OCI-LY3 (cell line): ENCODE data around the gene LTA.

Source experiments
- CTCF ChIP-seq: fragments of 200-600, 300-600 bp; sonication (generic); IDR thresholded peaks from 2 replicates; pipeline ENCODE4 v1.5.1; 2014; ENCODE audit warnings: antibody characterized with exemption, low read length, low read depth
- EZH2phosphoT487 ChIP-seq: fragments of 200-600 bp; shearing (Covaris generic); IDR thresholded peaks from 2 replicates; pipeline ENCODE4 v1.6.1; 2018; ENCODE audit warnings: antibody characterized with exemption, mixed run types, low read depth

DNA sequence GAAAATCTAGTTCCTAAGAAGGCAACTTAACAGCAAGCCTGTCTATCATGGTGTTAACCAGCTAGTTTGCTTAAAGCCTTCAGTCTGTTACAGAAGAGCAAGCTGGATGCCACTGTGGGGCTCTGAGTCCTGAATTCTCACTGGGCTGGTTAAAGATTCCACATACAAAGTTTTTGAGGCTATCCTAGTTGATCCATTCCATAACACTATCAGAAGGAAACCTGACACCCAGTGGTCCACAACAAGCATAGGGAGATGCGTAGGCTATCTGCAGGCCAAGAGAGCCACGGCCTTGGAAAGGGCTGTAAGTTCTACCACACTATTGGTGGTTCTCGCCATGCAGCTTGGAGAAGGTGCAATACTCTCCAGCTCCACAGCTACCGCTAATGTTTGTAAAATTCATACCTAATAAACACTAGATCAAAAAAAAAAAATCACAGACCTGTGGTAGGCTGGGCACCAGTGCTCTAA lies 43.7 kb upstream of the LTA start:
- TF ChIP-seq CTCF: no peak
- TF ChIP-seq EZH2phosphoT487: no peak
